Gastroesophageal sphincter (tissue), 4 donors: Measurements from ENCODE around the gene METTL16. TPM values are rescaled to one million over a fixed set of nuclear protein-coding genes. Genes with fewer than 3 reads are reported as not detected.

Experiments
- ATAC-seq: fragments of 150-250 bp; one replicate; pipeline ENCODE4 v1.9.1; 2016; ENCODE audit warnings: mild to moderate bottlenecking, moderate library complexity
- H3K27ac ChIP-seq, 4 donors: fragments of 200-600 bp; sonication (generic) in 3 of 4; 1 replicate in 3 of 4; 2 replicates in 1 of 4; pipeline ENCODE4 v1.5.1; 2016 to 2019
- H3K27me3 ChIP-seq: fragments of 200-600 bp; sonication (generic); one replicate; pipeline ENCODE4 v1.5.1; 2019
- H3K36me3 ChIP-seq, 2 donors: fragments of 200-600 bp; sonication (generic); one replicate each; pipeline ENCODE4 v1.5.1; 2019; ENCODE audit warnings: control low read depth in 1 of 2
- H3K4me1 ChIP-seq, 3 donors: fragments of 200-600 bp; sonication (generic); 1 replicate in 2 of 3; 2 replicates in 1 of 3; pipeline ENCODE4 v1.5.1; 2016 to 2019; ENCODE audit warnings: control low read depth in 2 of 3
- H3K4me3 ChIP-seq, 2 donors: fragments of 200-600 bp; sonication (generic); one replicate each; pipeline ENCODE4 v1.5.1; 2019; ENCODE audit warnings: mild to moderate bottlenecking in 1 of 2, moderate library complexity in 1 of 2
- H3K9me3 ChIP-seq, 3 donors: fragments of 200-600 bp; sonication (generic); one replicate each; pipeline ENCODE4 v1.5.1; 2017 to 2019; ENCODE audit warnings: control low read depth in 2 of 3
- EP300 ChIP-seq: sonication (generic); formaldehyde crosslinking; IDR thresholded peaks from one replicate; pipeline ENCODE4 v1.6.1; 2017; ENCODE audit warnings: antibody characterized with exemption, mild to moderate bottlenecking
- POLR2A ChIP-seq, 2 donors: fragments of 450-650 bp; IDR thresholded peaks; one replicate each; pipeline ENCODE4 v1.6.1; 2017; ENCODE audit warnings: antibody characterized with exemption in 2 of 2, mild to moderate bottlenecking in 2 of 2, moderate library complexity in 1 of 2
- POLR2AphosphoS5 ChIP-seq: sonication (generic); formaldehyde crosslinking; IDR thresholded peaks from one replicate; pipeline ENCODE4 v1.6.1; 2017; ENCODE audit warnings: antibody characterized with exemption
- WGBS, 2 donors: methylation state at CpG; one replicate each; pipeline ENCODE4 v1.1.5; 2018; ENCODE audit warnings: low coverage in 1 of 2; 5-methylcytosine and 5-hydroxymethylcytosine counted together
- total RNA-seq, 4 donors: library from RNA; depleted of rRNA; stranded (reverse); fragments of >200 nt; gene quantifications; one replicate each; pipeline ENCODE4 v1.1.0, GENCODE V29; 2016
- TF ChIP-seq, protein P1 (sequence below), 4 experiments: fragments of 200-600 bp in 2 of 4; fragments of 450-650 bp in 2 of 4; sonication (generic) in 1 of 4; IDR thresholded peaks; one replicate each; pipeline ENCODE4 v1.5.1; 2017 to 2019; ENCODE audit warnings: antibody characterized with exemption in 4 of 4, mild to moderate bottlenecking in 2 of 4, moderate library complexity in 2 of 4

METTL16 gene
- total RNA-seq, 4 donors from 2014 or later, result 30.7 to 68.0 (median 58.7) TPM

- WGBS, 2 donors, result 70 to 81% methylated on average over 2 to 3 of the region's 4 CpGs
- H3K4me1 ChIP-seq, result no peaks in the 10 kb centered on the region
- no peak for ATAC-seq
- H3K9me3 ChIP-seq, result no peaks in the 10 kb centered on the region
- no peaks in the 10 kb centered on the region for H3K27me3 ChIP-seq
- no peak overlapping the region for H3K4me3 ChIP-seq
- no peak for TF ChIP-seq POLR2AphosphoS5
- TF ChIP-seq, protein P1, sequence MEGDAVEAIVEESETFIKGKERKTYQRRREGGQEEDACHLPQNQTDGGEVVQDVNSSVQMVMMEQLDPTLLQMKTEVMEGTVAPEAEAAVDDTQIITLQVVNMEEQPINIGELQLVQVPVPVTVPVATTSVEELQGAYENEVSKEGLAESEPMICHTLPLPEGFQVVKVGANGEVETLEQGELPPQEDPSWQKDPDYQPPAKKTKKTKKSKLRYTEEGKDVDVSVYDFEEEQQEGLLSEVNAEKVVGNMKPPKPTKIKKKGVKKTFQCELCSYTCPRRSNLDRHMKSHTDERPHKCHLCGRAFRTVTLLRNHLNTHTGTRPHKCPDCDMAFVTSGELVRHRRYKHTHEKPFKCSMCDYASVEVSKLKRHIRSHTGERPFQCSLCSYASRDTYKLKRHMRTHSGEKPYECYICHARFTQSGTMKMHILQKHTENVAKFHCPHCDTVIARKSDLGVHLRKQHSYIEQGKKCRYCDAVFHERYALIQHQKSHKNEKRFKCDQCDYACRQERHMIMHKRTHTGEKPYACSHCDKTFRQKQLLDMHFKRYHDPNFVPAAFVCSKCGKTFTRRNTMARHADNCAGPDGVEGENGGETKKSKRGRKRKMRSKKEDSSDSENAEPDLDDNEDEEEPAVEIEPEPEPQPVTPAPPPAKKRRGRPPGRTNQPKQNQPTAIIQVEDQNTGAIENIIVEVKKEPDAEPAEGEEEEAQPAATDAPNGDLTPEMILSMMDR (IDR thresholded peaks at IDR 0.05), result no peak
- no peak for TF ChIP-seq POLR2A (IDR thresholded peaks at IDR 0.05)
- no peak for TF ChIP-seq EP300
- no peak overlapping the region for H3K27ac ChIP-seq
- peaks cover 0 to 96% of the 10 kb centered on the region in 2 donors for H3K36me3 ChIP-seq
Observed at GRCh38 chr17:2468270-2468669, 43.4 kb downstream of the METTL16 start.

DNA sequence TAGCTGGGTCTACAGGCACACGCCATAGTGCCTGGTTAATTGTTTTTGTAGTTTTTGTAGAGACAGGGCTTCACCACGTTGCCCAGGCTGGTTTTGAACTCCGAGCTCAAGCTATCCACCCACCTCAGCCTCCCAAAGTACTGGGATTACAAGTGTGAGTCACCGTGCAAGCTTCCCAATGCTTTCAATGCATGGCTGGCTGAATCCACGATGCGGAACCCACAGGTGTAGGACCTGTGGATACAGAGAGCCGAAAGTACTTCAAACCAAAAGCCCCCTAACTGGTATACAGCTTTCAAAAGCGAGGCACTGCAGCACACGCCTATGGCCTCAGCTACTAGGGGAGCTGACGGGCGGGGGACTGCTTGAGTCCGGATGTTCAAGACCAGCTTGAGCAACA is 44.8 kb downstream of the METTL16 start:
- peaks cover 0 to 96% of the 10 kb centered on the region in 2 donors for H3K36me3 ChIP-seq
- H3K27ac ChIP-seq, result no peak overlapping the region
- no peak for ATAC-seq
- H3K27me3 ChIP-seq, result no peaks in the 10 kb centered on the region
- no peaks in the 10 kb centered on the region for H3K4me1 ChIP-seq
- TF ChIP-seq, protein P1 (IDR thresholded peaks at IDR 0.05), result no peak
- TF ChIP-seq POLR2A (IDR thresholded peaks at IDR 0.05) (no peak), POLR2AphosphoS5 (no peak), EP300 (no peak)
- H3K9me3 ChIP-seq, result no peaks in the 10 kb centered on the region
- 82 to 94% methylated on average over 6 to 11 of the region's 12 CpGs for WGBS, 2 donors
- H3K4me3 ChIP-seq, result no peak overlapping the region

GRCh38 chr17:2462481-2462880 is 49.2 kb downstream of the METTL16 start:
- no peak overlapping the region for H3K27ac ChIP-seq
- TF ChIP-seq, protein P1 (IDR thresholded peaks at IDR 0.05), result no peak
- no peak for TF ChIP-seq POLR2A (IDR thresholded peaks at IDR 0.05)
- TF ChIP-seq EP300, result no peak
- TF ChIP-seq POLR2AphosphoS5, result no peak
- peaks cover 0 to 89% of the 10 kb centered on the region in 2 donors for H3K36me3 ChIP-seq
- no peaks in the 10 kb centered on the region for H3K27me3 ChIP-seq
- no peak overlapping the region for H3K4me3 ChIP-seq
- H3K4me1 ChIP-seq, result peaks cover 0 to 15% (median 4%) of the 10 kb centered on the region in 3 donors
- WGBS, 2 donors, result 86 to 87% methylated on average over 7 of the region's 8 CpGs
- no peak for ATAC-seq
- no peaks in the 10 kb centered on the region for H3K9me3 ChIP-seq

DNA sequence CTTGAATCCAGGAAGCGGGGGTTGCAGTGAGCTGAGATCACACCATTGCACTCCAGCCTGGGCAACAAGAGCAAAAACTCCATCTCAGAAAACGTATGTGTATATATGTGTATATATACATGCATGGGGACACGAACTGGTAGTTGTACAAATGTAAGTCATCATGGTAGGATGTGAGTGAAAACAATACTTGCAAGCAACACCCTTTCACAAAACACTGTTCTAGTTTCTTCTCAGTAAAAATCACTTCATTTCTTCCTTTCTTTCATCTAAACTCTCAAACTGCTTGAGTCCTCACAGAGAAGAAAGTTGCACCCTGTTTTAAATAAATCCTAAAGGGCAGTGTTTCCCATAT is 51.8 kb downstream of the METTL16 start:
- 64 to 74% methylated on average over 3 of the region's 3 CpGs for WGBS, 2 donors
- Histone ChIP-seq H3K27me3 (no peaks in the 10 kb centered on the region), H3K4me1 (peaks cover 0 to 15% (median 4%) of the 10 kb centered on the region in 3 donors), H3K36me3 (peaks cover 0 to 85% of the 10 kb centered on the region in 2 donors), H3K27ac (peak overlapping the region in 3 of 4 donors; percentile 58 to 69 (median 68)), H3K4me3 (no peak overlapping the region), H3K9me3 (no peaks in the 10 kb centered on the region)
- TF ChIP-seq POLR2AphosphoS5 (no peak), POLR2A (IDR thresholded peaks at IDR 0.05) (no peak), EP300 (no peak)
- TF ChIP-seq, protein P1 (IDR thresholded peaks at IDR 0.05), result no peak
- ATAC-seq, result no peak

DNA sequence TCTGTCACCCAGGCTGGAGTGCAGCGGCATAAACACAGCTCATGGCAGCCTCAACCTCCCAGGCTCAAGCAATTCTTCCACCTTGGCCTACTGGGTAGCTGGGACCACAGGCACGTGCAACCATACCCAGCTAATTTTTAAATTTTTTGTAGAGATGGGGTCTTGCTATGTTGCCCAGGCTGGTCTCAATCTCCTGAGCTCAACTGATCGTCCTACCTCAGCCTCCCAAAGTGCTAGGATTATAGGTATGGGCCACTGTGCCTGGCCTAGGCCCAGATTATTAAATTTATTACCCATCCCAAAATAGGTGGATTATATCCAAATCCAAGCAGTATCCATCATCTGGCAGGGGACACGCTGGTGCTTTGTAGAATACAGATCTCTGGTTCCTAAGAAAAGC is 53.8 kb downstream of the METTL16 start:
- 89 to 90% methylated on average over 2 to 3 of the region's 4 CpGs for WGBS, 2 donors
- Histone ChIP-seq H3K9me3 (no peaks in the 10 kb centered on the region), H3K27me3 (no peaks in the 10 kb centered on the region), H3K4me1 (peaks cover 0 to 15% (median 4%) of the 10 kb centered on the region in 3 donors), H3K36me3 (peaks cover 0 to 76% of the 10 kb centered on the region in 2 donors), H3K4me3 (no peak overlapping the region), H3K27ac (peak overlapping the region in 1 of 4 donors; percentile 69)
- TF ChIP-seq POLR2AphosphoS5 (no peak), EP300 (no peak), POLR2A (IDR thresholded peaks at IDR 0.05) (no peak)
- TF ChIP-seq, protein P1 (IDR thresholded peaks at IDR 0.05), result no peak
- no peak for ATAC-seq
